Thymus (tissue), 11 donors: ENCODE measurements around the gene ETFDH. TPM values are rescaled to one million over a fixed set of nuclear protein-coding genes. Genes with fewer than 3 reads are reported as not detected.
"Not testable (repeated sequence)": the region's sequence is repeated elsewhere in the genome, so short reads cannot be mapped to it uniquely, and the experiment has no call there.

Source experiments
- DNase-seq, 9 donors: peaks; one replicate each; pipeline ENCODE4 v3.0.0-alpha.2; 2013; ENCODE audit warnings: low spot score in 9 of 9, low read depth in 6 of 9, missing footprints in 1 of 9
- H3K27ac ChIP-seq, 2 donors: one replicate each; pipeline ENCODE4 v1.5.1; 2013; ENCODE audit warnings: control low read depth in 1 of 2, low read depth in 1 of 2, low read length in 1 of 2, mild to moderate bottlenecking in 1 of 2, moderate library complexity in 1 of 2
- H3K27me3 ChIP-seq, 2 donors: one replicate each; pipeline ENCODE4 v1.5.1; 2013; ENCODE audit warnings: low read length in 1 of 2; ENCODE audit not compliant: control insufficient read depth in 2 of 2, insufficient read depth in 1 of 2
- H3K36me3 ChIP-seq, 2 donors: one replicate each; pipeline ENCODE4 v1.5.1; 2013; ENCODE audit warnings: low read length in 1 of 2, mild to moderate bottlenecking in 1 of 2, moderate library complexity in 1 of 2; ENCODE audit not compliant: control insufficient read depth in 2 of 2, insufficient read depth in 2 of 2
- H3K4me1 ChIP-seq, 2 donors: one replicate each; pipeline ENCODE4 v1.5.1; 2013; ENCODE audit warnings: low read length in 2 of 2; ENCODE audit not compliant: control insufficient read depth in 2 of 2, insufficient read depth in 2 of 2
- H3K4me3 ChIP-seq, 2 donors: one replicate each; pipeline ENCODE4 v1.5.1; 2013; ENCODE audit warnings: low read length in 2 of 2, control low read depth in 1 of 2, mild to moderate bottlenecking in 1 of 2
- H3K9me3 ChIP-seq, 2 donors: one replicate each; pipeline ENCODE4 v1.5.1; 2013; ENCODE audit warnings: low read length in 1 of 2, mild to moderate bottlenecking in 1 of 2; ENCODE audit not compliant: control insufficient read depth in 2 of 2, insufficient read depth in 1 of 2
- WGBS: extraction: QIAGEN DNeasy Blood & Tissue Kit; methylation state at CpG from one replicate; pipeline ENCODE4 v1.1.7; 2013; 5-methylcytosine and 5-hydroxymethylcytosine counted together
- polyA plus RNA-seq: library from polyadenylated mRNA; stranded (reverse); fragments of 200-250 nt; gene quantifications from one replicate; pipeline ENCODE4 v1.2.3, GENCODE V29; 2013
- total RNA-seq: library from RNA; stranded (reverse); fragments of 120-200 nt; gene quantifications from one replicate; pipeline ENCODE4 v1.2.4, GENCODE V29; 2013
- donor health status: healthy.

ETFDH gene
- total and polyA plus RNA-seq, 2 donors: 18.0 to 24.8 TPM

- Histone ChIP-seq H3K9me3 (no peaks in the 10 kb centered on the region), H3K27ac (no peak overlapping the region), H3K36me3 (peaks cover 36 to 77% of the 10 kb centered on the region in 2 donors), H3K4me1 (no peaks in the 10 kb centered on the region), H3K4me3 (no peak overlapping the region), H3K27me3 (no peaks in the 10 kb centered on the region)
- peak in 1 of 9 donors; percentile 7 for DNase-seq
- 93% methylated on average over 1 of the region's 1 CpG for WGBS
These were observed 38.7 kb downstream of the ETFDH start for GRCh38 chr4:158710814-158711213.

- not testable (repeated sequence) for DNase-seq, H3K27me3 ChIP-seq, H3K4me3 ChIP-seq, H3K4me1 ChIP-seq, H3K27ac ChIP-seq, H3K9me3 ChIP-seq
- H3K36me3 ChIP-seq: peaks cover 44 to 82% of the 10 kb centered on the region in 2 donors
- WGBS: 95% methylated on average over 4 of the region's 4 CpGs
These were observed 40.5 kb downstream of the ETFDH start for GRCh38 chr4:158712622-158713021.

GRCh38 chr4:158714937-158715336 is 42.8 kb downstream of the ETFDH start:
- Histone ChIP-seq H3K36me3 (peaks cover 40 to 82% of the 10 kb centered on the region in 2 donors), H3K4me3 (no peak overlapping the region), H3K27ac (no peak overlapping the region), H3K4me1 (no peaks in the 10 kb centered on the region), H3K27me3 (no peaks in the 10 kb centered on the region), H3K9me3 (no peaks in the 10 kb centered on the region)
- no peak for DNase-seq
- 97% methylated on average over 4 of the region's 4 CpGs for WGBS

- no peak for DNase-seq
- Histone ChIP-seq H3K4me3 (no peak overlapping the region), H3K27ac (no peak overlapping the region), H3K9me3 (no peaks in the 10 kb centered on the region), H3K36me3 (peaks cover 40 to 80% of the 10 kb centered on the region in 2 donors), H3K27me3 (no peaks in the 10 kb centered on the region), H3K4me1 (no peaks in the 10 kb centered on the region)
- WGBS: 95% methylated on average over 3 of the region's 3 CpGs
These were observed 43.7 kb downstream of the ETFDH start for GRCh38 chr4:158715802-158716201.

- no peak for DNase-seq
- WGBS: 99% methylated on average over 1 of the region's 1 CpG
- Histone ChIP-seq H3K27ac (no peak overlapping the region), H3K9me3 (no peaks in the 10 kb centered on the region), H3K27me3 (no peaks in the 10 kb centered on the region), H3K4me1 (peaks cover 6 to 8% of the 10 kb centered on the region in 2 donors), H3K4me3 (no peak overlapping the region), H3K36me3 (peaks cover 16 to 39% of the 10 kb centered on the region in 2 donors)
These were observed 49.6 kb downstream of the ETFDH start for GRCh38 chr4:158721680-158722079.

GRCh38 chr4:158722291-158722916 is 50.3 kb downstream of the ETFDH start:
- 31% methylated on average over 16 of the region's 16 CpGs for WGBS
- peak in 7 of 9 donors; percentile 4 to 42 (median 13) for DNase-seq
- H3K4me1 ChIP-seq: peaks cover 6 to 8% of the 10 kb centered on the region in 2 donors

GRCh38 chr4:158722917-158723793 is 51.1 kb downstream of the ETFDH start, which contains the start of gene PPID:
Gene PPID, minus strand, starts transcription at chr4:158723396. Its CDS starts 108 bp downstream, at chr4:158723288.
- H3K4me1 ChIP-seq: peaks cover 6 to 8% of the 10 kb centered on the region in 2 donors
- H3K4me3 ChIP-seq: peak within 1 kb of the TSS; percentile 80 to 99
- DNase-seq: peak; percentile 52 to 89 (median 75)
- H3K9me3 ChIP-seq: no peaks in the 10 kb centered on the region
- peak within 1 kb of the TSS; percentile 33 to 80 for H3K27ac ChIP-seq
- WGBS: under 1% methylated on average over 65 of the region's 65 CpGs
- H3K27me3 ChIP-seq: no peaks in the 10 kb centered on the region
- H3K36me3 ChIP-seq: peaks cover 7 to 26% of the 10 kb centered on the region in 2 donors

More at GRCh38 chr4:158722291-158722916, 50.3 kb downstream of the ETFDH start:
- Histone ChIP-seq H3K27me3 (no peaks in the 10 kb centered on the region), H3K36me3 (peaks cover 14 to 33% of the 10 kb centered on the region in 2 donors), H3K27ac (peak overlapping the region; percentile 33 to 80), H3K9me3 (no peaks in the 10 kb centered on the region), H3K4me3 (peak overlapping the region; percentile 80 to 99)

GRCh38 chr4:158724637-158725036 is 52.5 kb downstream of the ETFDH start:
- Histone ChIP-seq H3K4me1 (peaks cover 6 to 8% of the 10 kb centered on the region in 2 donors), H3K27ac (no peak overlapping the region), H3K36me3 (peaks cover 6 to 13% of the 10 kb centered on the region in 2 donors), H3K4me3 (no peak overlapping the region), H3K27me3 (no peaks in the 10 kb centered on the region), H3K9me3 (no peaks in the 10 kb centered on the region)
- no peak for DNase-seq
- 97% methylated on average over 4 of the region's 4 CpGs for WGBS

GRCh38 chr4:158726633-158727032 is 54.5 kb downstream of the ETFDH start:
- no peak for DNase-seq
- Histone ChIP-seq H3K4me1 (peaks cover 6 to 8% of the 10 kb centered on the region in 2 donors), H3K4me3 (no peak overlapping the region), H3K36me3 (no peaks in the 10 kb centered on the region), H3K27me3 (no peaks in the 10 kb centered on the region), H3K27ac (no peak overlapping the region), H3K9me3 (no peaks in the 10 kb centered on the region)
- WGBS: 95% methylated on average over 6 of the region's 6 CpGs
